Measurements from ENCODE around the gene SCNN1A. TPM values are rescaled to one million over a fixed set of nuclear protein-coding genes. Genes with fewer than 3 reads are reported as not detected.

SCNN1A gene
- total and polyA plus RNA-seq, 2 donors (not counting 1 experiment from before 2014, with no cell fraction given) = 0.20 TPM; not detected in 1

DNA sequence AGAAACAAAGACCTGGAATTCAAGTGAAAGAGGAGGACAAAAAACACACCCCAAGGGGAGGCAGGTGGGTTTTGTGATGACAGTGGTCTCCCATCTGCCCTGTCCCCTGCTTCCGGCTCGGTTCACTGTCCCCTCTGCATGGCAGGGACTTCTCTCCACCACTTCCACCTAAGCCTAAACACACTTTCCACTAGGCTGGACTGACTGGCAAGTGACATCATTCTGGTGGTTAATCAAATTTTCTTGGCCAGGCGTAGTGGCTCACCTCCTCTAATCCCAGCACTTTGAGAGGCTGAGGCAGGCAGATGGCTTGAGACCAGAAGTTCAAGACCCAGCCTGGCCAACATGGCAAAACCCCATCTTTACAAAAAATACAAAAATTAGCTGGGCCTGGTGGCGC is 53.0 kb downstream of the SCNN1A start:
- no peak overlapping the region for H3K4me3 ChIP-seq (ENCODE audit: control extremely low read depth in 1 of 5, extremely low read depth in 1 of 5, insufficient read depth in 1 of 5, low read depth in 2 of 5, low read length in 4 of 5)
- no peaks in the 10 kb centered on the region for H3K36me3 ChIP-seq (replicated peaks in 1 of 2; ENCODE audit: control extremely low read depth in 1 of 2, control insufficient read depth in 1 of 2, extremely low read depth in 1 of 2, insufficient read depth in 2 of 2, low read length in 1 of 2)
- no peaks in the 10 kb centered on the region for H4K20me1 ChIP-seq (ENCODE audit: control insufficient read depth, insufficient read depth, low read length, poor library complexity, severe bottlenecking)
- TF ChIP-seq, protein P1, sequence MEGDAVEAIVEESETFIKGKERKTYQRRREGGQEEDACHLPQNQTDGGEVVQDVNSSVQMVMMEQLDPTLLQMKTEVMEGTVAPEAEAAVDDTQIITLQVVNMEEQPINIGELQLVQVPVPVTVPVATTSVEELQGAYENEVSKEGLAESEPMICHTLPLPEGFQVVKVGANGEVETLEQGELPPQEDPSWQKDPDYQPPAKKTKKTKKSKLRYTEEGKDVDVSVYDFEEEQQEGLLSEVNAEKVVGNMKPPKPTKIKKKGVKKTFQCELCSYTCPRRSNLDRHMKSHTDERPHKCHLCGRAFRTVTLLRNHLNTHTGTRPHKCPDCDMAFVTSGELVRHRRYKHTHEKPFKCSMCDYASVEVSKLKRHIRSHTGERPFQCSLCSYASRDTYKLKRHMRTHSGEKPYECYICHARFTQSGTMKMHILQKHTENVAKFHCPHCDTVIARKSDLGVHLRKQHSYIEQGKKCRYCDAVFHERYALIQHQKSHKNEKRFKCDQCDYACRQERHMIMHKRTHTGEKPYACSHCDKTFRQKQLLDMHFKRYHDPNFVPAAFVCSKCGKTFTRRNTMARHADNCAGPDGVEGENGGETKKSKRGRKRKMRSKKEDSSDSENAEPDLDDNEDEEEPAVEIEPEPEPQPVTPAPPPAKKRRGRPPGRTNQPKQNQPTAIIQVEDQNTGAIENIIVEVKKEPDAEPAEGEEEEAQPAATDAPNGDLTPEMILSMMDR (IDR thresholded peaks at IDR 0.05) = no peak
- no peak for TF ChIP-seq EZH2 (IDR thresholded peaks at IDR 0.05; ENCODE audit: borderline replicate concordance, insufficient read depth, low read depth, low read length, poor library complexity, severe bottlenecking)
- H3K27me3 Mint-ChIP-seq = peaks cover 82% of the 10 kb centered on the region
- WGBS (ENCODE audit: insufficient coverage) = 81% methylated on average over 4 of the region's 4 CpGs
- H3K9ac ChIP-seq (ENCODE audit: low read length) = no peak overlapping the region
- peaks cover 15 to 33% of the 10 kb centered on the region in 2 donors for H3K4me1 ChIP-seq (ENCODE audit: control insufficient read depth in 2 of 2, insufficient read depth in 2 of 2, low read length in 2 of 2)
- H3K27me3 ChIP-seq (replicated peaks in 1 of 4; ENCODE audit: control extremely low read depth in 1 of 4, control insufficient read depth in 3 of 4, insufficient read depth in 4 of 4, low read length in 3 of 4) = peaks cover 0 to 87% (median 61%) of the 10 kb centered on the region in 4 experiments
- no peak overlapping the region for H3K27ac ChIP-seq (ENCODE audit: low read length in 2 of 2)
- peaks cover 15% of the 10 kb centered on the region for H3K4me1 Mint-ChIP-seq
- peaks cover 0 to 12% (median 0%) of the 10 kb centered on the region in 3 donors for H3K9me3 ChIP-seq (ENCODE audit: control extremely low read depth in 1 of 3, control insufficient read depth in 2 of 3, insufficient read depth in 1 of 3, low read length in 2 of 3)
- H3K9me3 Mint-ChIP-seq (ENCODE audit: insufficient read depth) = no peaks in the 10 kb centered on the region
- DNase-seq = no peak
- no peak overlapping the region for H3K4me2 ChIP-seq (replicated peaks; ENCODE audit: low read depth, low read length, poor library complexity, severe bottlenecking)
- intact Hi-C loops (cut with micrococcal nuclease) = no loop called here
- H3K4me3 Mint-ChIP-seq = no peak overlapping the region
- ChIA-PET CTCF (interaction anchor here (0.9 to 1.7 kb wide), 3 partner anchors 143 to 217 kb away, joined by 3 to 6 read pairs (median 5); no protein-coding TSS in a partner anchor), POLR2A (no interaction called here)
- no peak overlapping the region for H2AFZ ChIP-seq (ENCODE audit: insufficient read depth, low read depth, low read length, poor library complexity, severe bottlenecking)
- no peak overlapping the region for H3K27ac Mint-ChIP-seq
- no peak for ATAC-seq (ENCODE audit: low read depth)
- H3K79me2 ChIP-seq (ENCODE audit: control insufficient read depth, insufficient read depth, low read length) = no peaks in the 10 kb centered on the region

DNA sequence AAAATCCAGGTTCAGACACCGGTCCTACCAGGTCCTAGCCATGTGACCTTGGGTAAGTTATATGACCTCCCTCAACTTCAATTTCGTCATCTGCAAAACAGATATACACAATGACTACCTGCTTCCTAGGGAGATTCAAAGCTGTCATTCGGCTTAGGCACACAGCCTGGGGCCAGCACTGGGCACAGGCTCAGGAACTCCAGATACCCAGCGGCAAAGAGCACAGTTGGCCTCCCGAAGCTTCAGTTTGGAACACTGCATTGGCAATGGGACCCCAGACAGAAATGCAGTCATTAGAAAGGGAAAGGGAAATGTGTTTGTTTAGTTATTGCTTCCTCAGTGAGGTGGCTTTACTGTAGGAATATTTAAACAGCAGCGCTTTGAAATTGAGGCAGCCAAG is 53.5 kb downstream of the SCNN1A start:
- TF ChIP-seq, protein P1 (IDR thresholded peaks at IDR 0.05) = no peak
- TF ChIP-seq EZH2 (IDR thresholded peaks at IDR 0.05; ENCODE audit: borderline replicate concordance, insufficient read depth, low read depth, low read length, poor library complexity, severe bottlenecking) = no peak
- Histone ChIP-seq H3K27me3 (replicated peaks in 1 of 4; ENCODE audit: control extremely low read depth in 1 of 4, control insufficient read depth in 3 of 4, insufficient read depth in 4 of 4, low read length in 3 of 4) (peaks cover 0 to 87% (median 61%) of the 10 kb centered on the region in 4 experiments), H2AFZ (ENCODE audit: insufficient read depth, low read depth, low read length, poor library complexity, severe bottlenecking) (no peak overlapping the region), H3K4me3 (ENCODE audit: control extremely low read depth in 1 of 5, extremely low read depth in 1 of 5, insufficient read depth in 1 of 5, low read depth in 2 of 5, low read length in 4 of 5) (no peak overlapping the region), H3K4me2 (replicated peaks; ENCODE audit: low read depth, low read length, poor library complexity, severe bottlenecking) (no peak overlapping the region), H3K27ac (ENCODE audit: low read length in 2 of 2) (no peak overlapping the region), H3K9ac (ENCODE audit: low read length) (no peak overlapping the region), H3K4me1 (ENCODE audit: control insufficient read depth in 2 of 2, insufficient read depth in 2 of 2, low read length in 2 of 2) (peaks cover 15 to 33% of the 10 kb centered on the region in 2 donors), H3K79me2 (ENCODE audit: control insufficient read depth, insufficient read depth, low read length) (no peaks in the 10 kb centered on the region), H3K36me3 (replicated peaks in 1 of 2; ENCODE audit: control extremely low read depth in 1 of 2, control insufficient read depth in 1 of 2, extremely low read depth in 1 of 2, insufficient read depth in 2 of 2, low read length in 1 of 2) (no peaks in the 10 kb centered on the region), H3K9me3 (ENCODE audit: control extremely low read depth in 1 of 3, control insufficient read depth in 2 of 3, insufficient read depth in 1 of 3, low read length in 2 of 3) (peaks cover 0 to 12% (median 0%) of the 10 kb centered on the region in 3 donors), H4K20me1 (ENCODE audit: control insufficient read depth, insufficient read depth, low read length, poor library complexity, severe bottlenecking) (no peaks in the 10 kb centered on the region)
- no peak for ATAC-seq (ENCODE audit: low read depth)
- ChIA-PET CTCF (interaction anchor here (1.2 kb wide), 1 partner anchor 217 kb away, joined by 5 read pairs; no protein-coding TSS in a partner anchor), POLR2A (no interaction called here)
- H3K4me3 Mint-ChIP-seq = no peak overlapping the region
- peaks cover 83% of the 10 kb centered on the region for H3K27me3 Mint-ChIP-seq
- H3K4me1 Mint-ChIP-seq = peaks cover 15% of the 10 kb centered on the region
- 83% methylated on average over 5 of the region's 6 CpGs for WGBS (ENCODE audit: insufficient coverage)
- intact Hi-C loops (cut with micrococcal nuclease) = no loop called here
- no peaks in the 10 kb centered on the region for H3K9me3 Mint-ChIP-seq (ENCODE audit: insufficient read depth)
- H3K27ac Mint-ChIP-seq = peak overlapping the region; percentile 32
- no peak for DNase-seq

All from B cell (primary cell).